ENCODE data around the gene RHBDD1.

Gene RHBDD1, protein sequence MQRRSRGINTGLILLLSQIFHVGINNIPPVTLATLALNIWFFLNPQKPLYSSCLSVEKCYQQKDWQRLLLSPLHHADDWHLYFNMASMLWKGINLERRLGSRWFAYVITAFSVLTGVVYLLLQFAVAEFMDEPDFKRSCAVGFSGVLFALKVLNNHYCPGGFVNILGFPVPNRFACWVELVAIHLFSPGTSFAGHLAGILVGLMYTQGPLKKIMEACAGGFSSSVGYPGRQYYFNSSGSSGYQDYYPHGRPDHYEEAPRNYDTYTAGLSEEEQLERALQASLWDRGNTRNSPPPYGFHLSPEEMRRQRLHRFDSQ

DNA sequence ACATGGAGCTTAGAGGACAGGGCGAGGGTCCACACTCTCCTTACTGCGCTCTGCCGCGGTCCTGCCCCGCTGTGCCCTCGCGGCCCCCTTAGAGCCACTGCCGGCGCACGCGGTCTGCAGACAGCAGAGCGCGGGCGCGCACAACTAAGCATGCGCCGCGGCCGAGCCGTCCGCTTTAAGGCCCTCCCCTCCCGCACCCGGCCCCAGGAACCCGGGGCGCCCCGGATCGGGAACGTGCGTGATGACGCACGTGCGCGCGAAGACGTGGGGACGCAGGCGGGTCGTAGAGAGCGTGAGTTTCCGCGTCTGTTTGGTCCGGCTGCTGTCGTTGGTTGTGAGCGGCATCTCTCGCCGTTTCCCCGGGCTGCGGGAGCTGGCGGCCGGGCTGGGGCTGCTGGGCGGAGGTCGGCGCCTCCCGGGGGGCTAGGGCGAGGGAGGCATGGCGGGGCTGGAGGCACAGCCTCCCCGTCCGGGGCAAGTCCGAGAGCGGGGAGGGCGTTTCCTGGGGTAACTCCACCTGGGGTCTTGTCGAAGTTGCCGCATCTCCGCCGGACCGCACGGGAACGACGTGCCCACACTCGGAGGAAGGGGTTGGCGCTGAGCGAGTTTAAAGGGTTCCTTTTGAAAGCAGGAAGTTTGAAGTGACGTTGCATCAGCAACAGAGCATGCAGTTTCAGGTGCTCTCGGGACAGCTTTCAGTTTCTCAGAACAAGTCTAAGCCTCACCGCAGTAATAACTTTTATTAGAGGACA lies at the start of gene RHBDD1:
Gene RHBDD1, plus strand, starts transcription at position 259 of the 752 bp plus-strand sequence. CDS start 28,640 bp downstream, outside the sequence.
- DNase-seq: peak; percentile 93

DNA sequence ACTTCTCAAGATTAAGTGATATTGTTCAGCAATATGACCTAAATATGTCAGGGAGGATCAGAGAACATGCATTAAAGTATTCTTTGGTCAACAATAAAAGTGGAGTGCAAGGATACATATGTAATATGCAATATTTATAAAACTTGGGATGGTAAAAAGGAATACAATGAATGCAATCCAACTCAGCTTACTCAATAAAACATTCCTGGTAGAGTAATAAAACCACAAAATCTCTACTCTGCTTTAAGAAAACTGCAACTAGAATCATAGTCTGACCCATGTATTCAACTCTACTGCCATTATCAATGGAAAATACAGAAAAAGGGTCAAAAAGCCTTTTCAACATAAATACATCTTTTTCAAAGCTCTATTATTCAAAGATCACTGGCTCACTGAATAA lies 47.8 kb upstream of the RHBDD1 start:
- DNase-seq: no peak

DNA sequence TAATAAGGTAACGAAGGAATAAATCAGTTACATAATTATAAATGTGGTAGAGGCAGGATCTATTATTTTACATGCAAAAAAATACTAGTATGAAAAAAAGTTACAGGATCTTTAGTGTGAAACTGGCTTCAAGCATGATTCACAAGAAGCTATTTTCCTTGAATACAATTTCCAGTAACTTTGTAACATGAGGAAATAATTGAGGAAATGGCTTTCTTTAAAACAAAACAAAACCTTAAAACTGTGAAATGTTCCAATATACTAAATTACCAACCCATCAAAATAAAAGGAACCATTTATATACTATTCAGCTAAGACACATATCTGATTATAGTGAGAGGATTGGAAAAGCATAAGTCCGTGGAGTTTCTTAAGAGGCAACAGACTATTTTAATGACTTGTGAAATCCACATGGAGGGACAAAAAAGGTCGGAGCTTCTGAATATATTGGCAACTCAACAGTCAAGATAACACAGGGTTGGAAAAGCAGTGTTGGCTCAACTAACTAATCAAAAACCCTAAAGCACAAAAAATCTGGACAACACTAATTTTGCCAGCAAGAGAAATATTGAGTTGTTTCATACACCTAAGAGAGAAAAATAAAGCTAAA lies 46.9 kb upstream of the RHBDD1 start:
- no peak for DNase-seq

DNA sequence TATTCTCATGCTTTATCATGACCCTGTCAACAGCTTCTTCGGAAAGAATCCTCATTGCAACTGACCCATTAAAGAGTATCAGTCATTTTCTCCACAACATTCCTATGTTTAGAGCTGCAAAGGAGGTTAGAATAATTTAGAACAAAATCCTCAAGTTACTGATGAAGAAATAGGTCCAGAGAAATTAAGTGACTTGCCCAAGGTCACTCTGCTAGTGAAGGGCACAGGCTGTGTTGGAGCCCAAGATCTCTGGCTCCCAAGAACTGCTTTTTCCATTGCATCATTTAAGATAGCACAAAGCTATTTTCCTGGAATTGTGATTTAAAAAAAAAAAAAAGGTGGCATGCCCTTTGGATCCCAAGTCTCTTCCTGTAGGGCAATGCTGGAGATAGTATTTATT lies 45.8 kb upstream of the RHBDD1 start:
- no peak for DNase-seq

DNA sequence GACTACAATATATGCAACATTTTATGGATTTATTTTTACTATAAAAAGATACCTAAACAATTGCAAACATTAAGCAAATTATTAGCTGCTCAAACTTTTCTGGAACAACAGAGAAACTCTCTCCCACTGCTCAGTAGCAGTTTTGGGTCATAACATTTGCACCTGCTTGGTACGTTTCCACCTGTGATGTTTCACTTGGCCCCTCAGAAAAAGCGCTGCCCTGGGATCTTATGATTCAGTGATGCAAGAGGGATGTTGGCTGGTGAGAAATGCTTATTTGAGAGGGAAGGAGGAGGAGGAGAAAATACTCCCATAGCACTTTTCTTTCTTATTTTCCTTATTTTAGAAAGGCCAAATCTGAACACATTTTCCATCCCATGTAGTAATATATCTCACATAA lies 45.4 kb upstream of the RHBDD1 start:
- DNase-seq: no peak

DNA sequence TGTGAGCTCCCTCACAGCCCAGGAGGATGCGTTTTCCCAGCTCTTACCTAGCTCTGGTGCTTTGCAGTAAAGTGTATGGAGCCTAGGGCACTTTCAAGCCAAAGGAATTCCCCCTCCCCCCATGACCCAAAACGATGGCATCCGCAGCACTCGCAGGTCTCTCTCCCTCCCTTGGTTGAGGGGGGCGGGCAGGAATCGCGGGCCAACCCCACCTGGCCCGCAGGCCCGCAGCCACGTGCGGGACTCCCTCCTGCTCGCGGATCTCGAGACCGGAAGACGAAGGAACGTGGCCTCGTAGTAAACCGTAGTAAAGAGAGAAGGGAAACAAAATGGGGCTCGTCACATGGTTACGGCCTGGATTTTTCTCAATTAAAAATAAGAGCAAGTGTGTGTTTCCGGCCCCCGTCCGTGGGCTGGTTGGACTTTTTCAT lies 44.8 kb upstream of the RHBDD1 start:
- DNase-seq: peak; percentile 57

DNA sequence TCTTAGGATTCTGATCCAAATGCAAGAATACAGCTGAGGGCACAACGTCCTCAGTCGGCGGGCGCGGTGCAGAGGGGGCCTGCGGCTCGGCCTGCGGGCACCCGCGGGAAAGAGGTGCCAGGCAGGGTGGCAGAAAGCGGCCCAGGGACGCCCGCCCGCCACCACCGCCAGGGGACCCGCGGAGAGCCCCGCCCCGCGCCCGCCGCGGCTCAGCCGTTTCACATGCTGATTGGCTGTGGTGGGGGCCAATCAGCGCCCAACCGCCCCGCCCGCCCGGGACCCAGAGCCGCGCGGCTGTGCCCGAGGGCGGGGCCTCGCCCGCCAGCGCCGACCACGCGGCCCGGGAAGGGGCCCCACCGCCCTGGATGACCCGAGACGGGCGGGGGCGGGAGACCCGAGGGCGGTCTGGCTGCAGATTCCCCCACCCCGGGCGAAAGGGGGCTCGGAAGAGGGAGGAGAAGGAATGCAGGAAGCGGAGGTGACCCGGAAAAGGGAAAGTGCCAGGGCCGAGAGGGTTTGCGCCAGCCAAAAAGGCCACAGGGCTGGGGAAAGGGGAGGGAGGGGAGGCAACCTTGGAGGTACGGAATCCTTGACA lies 44.3 kb upstream of the RHBDD1 start:
- peak; percentile 86 for DNase-seq

DNA sequence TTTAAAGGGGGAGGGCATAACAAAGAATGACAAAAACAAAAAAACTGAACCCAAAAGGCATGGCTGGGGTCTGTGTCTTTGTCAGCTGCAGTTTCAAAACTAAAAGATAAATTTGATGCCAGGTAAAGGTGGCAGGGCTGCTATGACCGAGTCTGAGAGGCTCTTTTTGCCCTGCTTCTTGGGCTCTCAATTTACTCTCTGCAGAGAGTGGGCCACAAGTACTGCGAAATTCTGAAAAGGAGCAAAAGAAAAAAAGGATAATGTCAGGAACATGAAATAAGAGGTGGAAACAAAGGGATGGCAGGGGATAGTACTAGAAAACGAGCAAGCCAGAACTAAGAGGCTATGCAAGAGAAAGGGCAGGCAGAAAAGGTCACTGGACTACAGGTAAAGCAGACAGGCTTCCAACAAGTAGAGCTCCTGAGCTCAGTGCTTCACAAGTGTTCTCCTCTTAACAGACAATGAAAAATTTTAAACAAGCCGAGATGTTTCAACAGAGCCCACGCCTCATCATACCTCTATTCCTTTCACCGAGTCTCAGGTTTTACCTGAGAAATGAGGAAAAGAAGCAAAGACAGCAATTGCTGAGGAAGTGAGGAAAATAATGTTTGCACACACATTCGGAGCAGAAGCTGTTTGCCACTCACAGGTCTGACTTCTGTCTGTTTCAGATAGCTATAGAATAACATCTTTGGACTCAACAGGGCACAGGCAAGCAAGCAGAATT lies 43.5 kb upstream of the RHBDD1 start:
- no peak for DNase-seq

DNA sequence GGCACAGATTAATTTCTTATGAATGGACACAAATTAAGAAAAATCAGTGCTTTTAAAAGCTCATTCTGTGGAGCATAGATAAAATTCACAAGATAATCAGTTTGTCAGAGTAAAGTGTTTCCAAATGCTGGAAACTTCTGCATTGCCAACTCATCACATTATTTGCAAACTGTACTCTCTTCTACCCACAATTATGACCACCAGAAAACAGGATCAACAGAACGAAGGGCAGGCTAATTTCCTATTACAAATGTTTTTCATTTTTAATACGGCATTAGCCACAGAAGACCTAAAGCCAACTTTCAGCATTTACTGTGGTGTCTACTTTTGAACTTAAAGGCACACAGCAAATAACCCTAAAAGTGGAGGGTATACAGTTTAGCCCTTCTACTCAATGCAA lies 42.2 kb upstream of the RHBDD1 start:
- no peak for DNase-seq

DNA sequence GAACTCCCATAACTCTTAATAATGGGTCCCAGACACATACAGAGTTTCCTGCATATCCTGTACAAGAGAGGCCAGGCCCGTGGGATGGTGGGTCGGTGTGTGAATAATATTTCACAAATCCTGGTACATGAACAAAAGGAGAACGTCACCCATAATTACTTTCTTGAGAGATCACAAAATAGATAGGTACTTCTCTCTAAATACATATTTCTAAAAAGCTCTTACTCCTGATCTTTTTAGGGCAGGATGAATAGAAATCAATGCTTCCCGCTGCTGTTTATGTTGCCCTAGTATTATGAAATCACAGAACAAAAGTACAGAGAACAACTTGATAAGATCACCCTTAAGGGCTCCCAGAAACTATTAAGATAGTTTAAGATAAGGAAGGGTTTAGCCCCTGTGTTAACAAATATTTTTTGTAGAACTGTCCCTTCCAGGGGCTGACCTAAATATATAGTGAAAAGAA lies 41.6 kb upstream of the RHBDD1 start:
- DNase-seq: no peak

DNA sequence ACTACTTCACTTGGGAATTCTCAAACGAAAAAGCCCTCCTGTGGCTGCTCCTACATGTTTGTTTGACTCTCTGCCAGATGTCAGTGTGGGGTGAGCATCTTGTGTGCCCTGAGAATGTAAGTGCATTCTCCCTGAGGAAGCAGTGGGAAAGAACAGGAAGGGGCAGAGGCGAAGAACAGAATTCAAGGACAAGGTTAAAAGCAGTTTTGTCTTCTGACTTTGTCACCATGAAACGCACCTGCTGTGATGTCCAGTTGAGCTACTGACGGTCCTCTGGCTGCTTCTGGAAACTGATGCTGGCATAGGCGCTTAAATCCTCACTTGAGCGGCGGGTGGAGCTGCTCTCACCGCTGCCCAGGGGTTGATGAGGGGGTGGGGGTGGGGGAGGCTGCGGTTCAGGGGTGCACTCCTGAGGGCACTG lies 41.1 kb upstream of the RHBDD1 start:
- no peak for DNase-seq

DNA sequence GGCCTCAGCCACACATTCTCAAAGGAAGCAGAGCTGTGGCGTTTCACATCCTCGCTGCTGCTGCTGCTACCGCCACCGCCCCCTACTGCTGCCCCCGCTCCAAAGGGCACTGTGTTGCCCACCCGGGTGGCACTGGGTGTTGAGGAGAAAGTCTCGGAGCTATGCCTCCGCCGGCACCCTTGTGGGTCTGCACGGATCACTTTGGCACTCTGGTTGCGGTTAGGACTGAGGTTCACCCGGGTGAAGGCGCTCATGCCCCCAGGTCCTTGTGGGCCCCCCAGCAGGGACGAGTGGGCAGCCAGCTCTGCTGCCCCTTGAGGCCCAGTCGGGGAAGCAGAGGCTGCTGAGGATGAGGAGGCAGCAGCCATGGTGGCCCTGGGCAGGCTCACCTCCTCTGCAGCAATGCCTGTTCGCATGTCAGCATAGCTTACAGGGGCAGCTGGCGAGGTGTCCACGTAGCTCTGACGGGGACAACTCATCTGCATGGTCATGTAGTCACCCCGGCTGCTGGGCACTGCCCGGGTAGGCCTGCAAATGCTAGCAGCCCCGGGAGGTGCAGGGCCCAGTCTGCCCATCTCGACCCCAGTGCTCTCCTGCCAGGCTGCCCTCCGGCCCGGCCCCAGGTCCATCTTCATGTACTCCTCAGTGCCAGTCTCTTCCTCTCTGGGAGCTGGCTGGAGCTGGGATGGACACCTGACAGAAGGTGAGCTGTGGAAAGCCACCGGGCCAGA lies 40.4 kb upstream of the RHBDD1 start:
- no peak for DNase-seq

DNA sequence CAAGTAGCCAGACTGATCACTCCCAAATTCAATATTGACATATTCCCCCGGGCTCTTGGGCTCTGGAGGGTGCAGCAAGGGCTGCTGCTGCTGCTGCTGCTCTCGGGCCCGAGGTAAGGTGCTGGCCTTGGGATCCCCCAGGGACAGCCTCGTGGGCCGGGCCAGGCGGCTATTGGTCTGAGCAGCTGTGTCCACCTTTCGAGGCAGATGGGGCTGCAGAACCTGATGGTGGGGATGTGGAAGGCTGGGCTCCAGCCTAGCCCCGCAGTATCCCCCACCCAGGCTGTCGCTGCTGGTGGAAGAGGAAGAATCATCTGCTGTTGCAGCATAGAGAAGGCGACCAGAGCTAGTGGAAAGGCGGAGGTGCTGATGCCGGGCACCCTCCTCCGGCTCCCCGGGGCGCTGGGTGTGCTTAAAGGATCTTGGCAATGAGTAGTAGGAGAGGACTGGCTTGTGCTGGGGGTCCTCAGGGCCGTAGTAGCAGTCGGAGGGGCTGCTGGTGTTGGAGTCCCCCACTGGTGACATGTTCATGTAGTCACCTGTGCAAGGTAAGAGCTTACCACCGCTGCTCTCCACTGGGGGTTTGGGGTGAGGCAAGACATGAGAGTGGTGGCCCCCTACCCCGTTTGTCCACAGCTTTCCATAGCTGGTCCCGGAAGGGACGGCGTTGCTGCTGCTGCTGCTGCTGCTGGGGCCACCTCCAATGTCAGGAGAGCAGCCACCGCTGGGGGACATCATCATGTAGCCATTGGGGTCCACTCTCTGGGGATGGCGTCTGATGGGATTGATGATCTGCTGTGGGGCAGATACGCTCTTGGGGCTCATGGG lies 39.6 kb upstream of the RHBDD1 start:
- DNase-seq: no peak

DNA sequence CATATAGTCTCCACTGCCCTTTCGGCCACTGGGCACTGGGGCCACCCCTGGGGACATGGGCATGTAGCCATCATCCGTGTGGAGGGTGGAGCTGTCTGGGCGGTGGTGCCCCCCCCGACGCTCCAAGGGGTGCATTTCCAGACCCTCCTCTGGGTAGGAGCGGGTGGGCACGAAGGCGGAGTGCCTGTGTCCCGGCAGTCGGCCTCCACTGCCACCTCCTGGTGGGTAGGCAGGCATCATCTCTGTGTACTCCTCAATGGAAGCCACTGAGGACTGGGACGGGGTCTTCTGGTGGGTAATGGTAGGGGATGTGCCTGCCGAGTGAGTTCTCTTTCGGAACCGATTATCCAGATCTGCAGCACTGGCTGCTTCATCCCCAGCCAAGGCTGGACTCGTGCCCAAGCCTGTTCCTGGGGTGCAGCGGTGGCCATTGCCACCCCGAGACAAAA lies 39.0 kb upstream of the RHBDD1 start:
- DNase-seq: no peak

DNA sequence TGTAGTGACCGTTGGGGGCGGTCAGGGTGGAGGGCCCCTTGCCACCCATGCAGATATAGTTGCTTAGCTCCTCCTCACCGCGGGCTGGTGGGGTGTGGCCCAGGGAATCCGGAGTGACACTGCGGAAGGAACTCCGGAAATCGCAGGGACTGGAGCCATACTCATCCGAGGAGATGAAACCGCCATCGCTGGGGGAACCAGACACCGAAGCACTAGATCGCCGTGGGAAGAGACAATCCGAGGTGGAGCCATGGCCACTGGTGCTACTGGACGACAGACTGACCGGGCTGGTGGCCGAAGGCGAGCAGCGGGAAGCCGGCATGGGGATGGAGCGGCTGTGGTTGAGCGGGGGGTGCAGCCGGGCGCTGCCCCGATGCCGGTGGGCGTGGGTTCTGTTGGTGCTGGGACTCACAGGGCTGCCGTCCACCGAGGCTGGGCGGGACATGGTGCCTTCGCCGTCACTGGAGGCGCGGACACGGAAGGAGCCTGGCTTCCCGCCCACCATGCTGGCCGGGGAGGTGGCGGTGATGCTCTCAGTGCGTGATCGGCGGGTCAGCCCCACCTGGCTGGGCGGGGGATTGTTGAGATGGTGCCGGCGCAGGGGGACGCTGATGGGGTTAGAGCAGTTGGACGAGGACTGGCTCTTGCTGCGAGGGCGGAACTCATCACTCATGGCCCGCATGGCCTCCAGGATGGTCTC lies 38.4 kb upstream of the RHBDD1 start:
- no peak for DNase-seq

DNA sequence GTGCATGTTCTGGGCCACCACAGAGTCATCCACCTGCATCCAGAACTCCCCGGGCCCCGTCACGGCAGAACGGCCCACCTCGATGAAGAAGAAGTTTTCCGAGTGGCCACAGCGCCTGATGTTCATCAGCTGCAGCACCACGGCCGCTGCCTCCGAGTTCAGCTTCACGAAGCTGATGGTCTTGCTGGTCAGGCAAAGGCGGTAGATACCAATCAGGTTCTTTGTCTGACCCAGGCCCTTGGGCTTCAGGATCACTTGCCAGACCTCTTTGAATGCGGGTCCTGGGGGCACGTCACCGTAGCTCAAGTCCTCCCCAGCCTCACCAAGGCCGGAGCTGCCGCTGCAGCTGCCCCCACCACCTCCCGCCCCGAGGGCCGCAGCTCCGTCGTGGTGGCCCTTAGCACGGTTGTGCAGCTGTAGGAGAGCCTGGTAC lies 37.8 kb upstream of the RHBDD1 start:
- DNase-seq: no peak

DNA sequence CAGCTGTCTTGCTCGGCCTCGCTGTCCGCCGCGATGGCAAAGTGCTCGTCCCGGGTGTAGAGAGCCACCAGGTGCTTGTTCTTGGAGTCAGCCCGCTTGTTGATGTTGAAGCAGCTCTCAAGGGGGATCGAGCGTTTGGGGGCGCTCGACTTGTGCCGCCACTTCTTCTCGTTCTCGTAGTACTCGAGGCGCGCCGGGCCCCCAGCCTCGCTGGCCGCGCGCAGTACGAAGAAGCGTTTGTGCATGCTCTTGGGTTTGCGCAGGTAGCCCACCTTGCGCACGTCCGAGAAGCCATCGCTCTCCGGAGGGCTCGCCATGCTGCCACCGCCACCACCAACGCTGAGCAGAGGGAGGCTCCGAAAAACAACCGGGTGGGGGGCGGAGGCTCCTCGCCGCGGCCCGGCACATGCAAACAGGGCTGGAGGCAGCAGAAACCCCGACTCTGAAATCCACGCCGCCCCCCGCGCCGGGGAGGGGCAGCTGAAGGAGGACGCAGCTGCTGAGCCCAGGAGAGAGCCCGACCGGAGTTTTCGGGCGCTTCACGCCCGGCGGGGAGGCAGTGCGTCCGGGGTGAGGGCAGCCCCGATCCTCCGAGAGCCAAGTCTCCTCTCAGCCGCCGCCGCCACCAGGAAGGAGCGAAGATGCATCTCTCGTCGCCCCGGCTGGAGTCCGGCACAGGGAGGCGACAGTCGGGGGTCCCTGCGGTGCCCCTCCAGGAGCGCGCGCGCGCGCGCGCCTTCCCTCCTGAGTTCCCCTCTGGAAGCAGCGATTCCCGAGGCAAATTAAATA lies 37.2 kb upstream of the RHBDD1 start:
- no peak for DNase-seq

DNA sequence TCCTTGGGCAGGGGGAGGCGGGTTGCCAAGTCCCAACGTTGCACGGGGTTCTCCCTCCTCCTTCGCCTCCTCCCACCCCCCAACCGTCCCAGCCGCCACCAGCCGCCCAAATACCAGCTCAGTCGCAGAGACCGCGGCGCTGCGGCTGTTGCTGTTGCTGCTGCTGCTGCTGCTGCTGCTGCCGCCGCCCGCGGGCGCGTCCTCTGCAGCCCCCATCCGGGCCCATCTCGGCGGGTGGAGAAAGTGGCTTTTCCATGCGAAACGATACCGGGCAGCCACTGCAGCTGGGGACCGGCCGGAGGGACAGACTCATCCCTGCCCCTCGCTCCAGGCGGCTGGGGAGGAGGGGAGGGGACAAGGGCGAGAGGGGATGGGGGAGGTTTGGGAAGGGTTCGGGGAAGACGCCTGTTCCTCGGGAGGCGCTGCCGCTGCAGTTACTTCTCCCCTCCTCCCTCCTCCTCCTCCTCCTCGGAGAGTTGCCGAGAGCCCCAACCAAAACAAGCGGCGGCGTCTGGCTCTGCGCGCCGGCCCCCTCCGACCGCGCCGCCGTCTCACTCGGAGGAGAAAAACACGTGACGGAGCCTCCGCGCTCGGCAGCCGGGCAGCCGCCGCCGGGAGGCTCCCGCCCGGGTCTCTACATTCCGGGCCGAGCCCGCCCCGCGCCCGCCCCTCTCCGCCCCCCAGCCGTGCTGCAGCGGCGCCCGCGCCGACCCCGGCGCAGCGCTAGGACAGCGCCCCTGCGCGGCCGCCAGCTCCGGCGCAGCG lies 36.5 kb upstream of the RHBDD1 start, which contains the start of gene IRS1:
Gene IRS1, minus strand, starts transcription at position 610 of the 765 bp plus-strand sequence. CDS start 1,082 bp downstream, outside the sequence.
- peak; percentile 70 for DNase-seq

All from NCI-H1436 (cell line).